Pancreas (tissue), 10 donors: ENCODE data around the gene FRZB. TPM values are rescaled to one million over a fixed set of nuclear protein-coding genes. Genes with fewer than 3 reads are reported as not detected.
A peak's percentile ranks its signal among the peaks of the same experiment; 100 is the strongest.

Experiments
- ATAC-seq, 4 donors: fragments of 200-7000 bp; cut with Tn5 transposase; one replicate each; pipeline versions ENCODE4 v1.8.0 to v1.9.1; 2020; ENCODE audit warnings: mild to moderate bottlenecking in 4 of 4, moderate library complexity in 4 of 4
- DNase-seq, 6 donors: peaks; one replicate each; pipeline ENCODE4 v3.0.0-alpha.2; 2020
- FAIRE-seq: peaks from 2 replicates; lab custom pipeline; 2012; peaks lifted over from hg19 to GRCh38; lab: Jason Lieb, UNC
- H3K27ac ChIP-seq, 4 donors: fragments of 200-600 bp; sonication (generic); 1 replicate in 3 of 4; 2 replicates in 1 of 4; pipeline versions ENCODE4 v1.5.0 to v1.8.0; 2020
- H3K27me3 ChIP-seq, 4 donors: fragments of 200-600 bp; one replicate each; pipeline ENCODE4 v1.8.0; 2021
- H3K36me3 ChIP-seq, 3 donors: fragments of 200-600 bp; sonication (generic) in 1 of 3; one replicate each; pipeline versions ENCODE4 v1.5.0 to v1.8.0; 2020 to 2021
- H3K4me1 ChIP-seq, 3 donors: fragments of 200-600 bp; one replicate each; pipeline ENCODE4 v1.8.0; 2021
- H3K4me3 ChIP-seq, 4 donors: fragments of 200-600 bp; sonication (generic) in 2 of 4; one replicate each; pipeline versions ENCODE4 v1.5.0 to v1.8.0; 2020 to 2021
- H3K9me3 ChIP-seq, 4 donors: fragments of 200-600 bp; one replicate each; pipeline ENCODE4 v1.8.0; 2021
- CTCF ChIP-seq, 4 donors: fragments of 200-600 bp; sonication (generic) in 3 of 4; IDR thresholded peaks; one replicate each; pipeline versions ENCODE4 v1.5.0 to v1.8.0; 2021; ENCODE audit warnings: antibody characterized with exemption in 4 of 4
- WGBS, 2 donors: extraction: QIAGEN DNeasy Blood & Tissue Kit; methylation state at CpG; one replicate each; pipeline ENCODE4 v1.1.7; 2013; 5-methylcytosine and 5-hydroxymethylcytosine counted together
- intact Hi-C, 3 donors: fragments of 100-400 bp; cut with DNase I; formaldehyde crosslinking; loops; one replicate each; pipeline versions ENCODE4 v1.11.1 to v1.14.2; 2022
- polyA plus RNA-seq, 2 donors: library from polyadenylated mRNA; stranded (reverse); fragments of 200-250 nt; gene quantifications; one replicate each; pipeline ENCODE4 v1.2.3, GENCODE V29; 2013
- total RNA-seq, 6 donors: library from RNA; stranded (reverse); fragmentation: NEBNext Ultra II Directional in 4 of 6; extraction: Animal tissue kit (Norgen Biotek cat#: 25700) in 4 of 6; gene quantifications; one replicate each; pipeline versions ENCODE4 v1.2.1 to v1.2.4, GENCODE V29; 2021 to 2023
- donor health status: healthy with polysubstance abuse.
- donor health status: DM: no; HTN: no; CAD: no; lungs with moderate emphysema.
- donor health status: DM: no; HTN: no; CAD: no.
- donor health status: control.
- donor health status: control.
- donor health status: Bipolar disorder and iron deficiency.
- donor health status: DM: yes; HTN: yes; CAD: no.
- donor health status: DM: no; HTN: no; CAD: no.
- donor health status: DM: no; HTN: no; CAD: no.
- donor health status: DM: yes; HTN: yes; CAD: no.

The FRZB gene
- total and polyA plus RNA-seq, 8 donors: 0.35 to 3.5 (median 0.78) TPM

DNA sequence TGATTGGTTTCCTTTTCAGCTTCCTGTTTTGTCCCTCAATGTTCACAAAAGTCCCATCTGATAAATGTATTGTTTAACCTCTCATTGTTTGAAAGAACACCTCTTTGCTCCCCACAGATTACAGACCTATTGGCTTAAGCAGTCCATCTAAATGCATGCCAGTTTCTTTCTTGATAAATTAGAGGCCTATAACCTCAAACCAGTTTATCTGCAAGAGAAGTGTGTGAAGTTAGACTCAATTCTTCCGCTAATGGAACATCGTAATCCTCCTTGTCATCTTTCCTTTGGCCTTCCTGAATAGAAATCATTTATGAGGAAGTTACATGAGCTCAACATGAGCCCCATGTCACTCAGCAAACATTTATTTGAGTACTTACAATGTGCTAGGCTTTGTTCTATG is 74.0 kb downstream of the FRZB start:
- Histone ChIP-seq H3K4me3 (no peak overlapping the region), H3K27me3 (no peaks in the 10 kb centered on the region), H3K27ac (no peak overlapping the region), H3K36me3 (no peaks in the 10 kb centered on the region), H3K4me1 (peaks cover 0 to 3% (median 0%) of the 10 kb centered on the region in 3 donors), H3K9me3 (no peaks in the 10 kb centered on the region)
- ATAC-seq (no peak), DNase-seq (no peak), FAIRE-seq (no peak)
- intact Hi-C loops: no loop called here
- no peak for TF ChIP-seq CTCF (IDR thresholded peaks at IDR 0.05)
- WGBS, 2 donors: 87 to 93% methylated on average over 2 of the region's 2 CpGs

DNA sequence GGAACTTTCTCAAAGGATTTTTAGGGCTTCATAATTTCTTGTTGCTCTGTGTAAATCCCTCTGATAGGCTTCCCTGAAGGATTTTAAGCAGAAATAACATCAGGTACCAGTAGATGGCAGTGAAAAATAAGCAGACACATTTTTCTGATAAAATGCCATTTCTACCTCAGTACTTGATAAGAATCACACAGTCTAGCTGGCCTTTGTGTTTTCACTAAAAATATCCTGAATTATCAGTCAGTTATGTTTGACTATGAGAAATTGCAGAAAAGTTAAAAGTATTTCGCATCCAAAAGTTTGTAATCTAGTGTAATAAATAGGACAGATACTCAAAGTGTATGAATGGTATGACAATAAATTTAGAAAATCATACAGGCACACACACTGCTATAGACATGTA is 81.7 kb downstream of the FRZB start:
- intact Hi-C loops: no loop called here
- WGBS, 2 donors: 35 to 50% methylated on average over 1 of the region's 1 CpG

GRCh38 chr2:182784058-182784706 is 82.3 kb downstream of the FRZB start:
- H3K4me3 ChIP-seq: no peak overlapping the region
- H3K36me3 ChIP-seq: no peaks in the 10 kb centered on the region
- FAIRE-seq (no peak), ATAC-seq (peak in 2 of 4 donors; percentile 47 to 72), DNase-seq (no peak)
- H3K9me3 ChIP-seq: no peaks in the 10 kb centered on the region
- no peak for TF ChIP-seq CTCF (IDR thresholded peaks at IDR 0.05)
- no peaks in the 10 kb centered on the region for H3K27me3 ChIP-seq
- H3K4me1 ChIP-seq: no peaks in the 10 kb centered on the region
- no peak overlapping the region for H3K27ac ChIP-seq
- WGBS, 2 donors: 78 to 83% methylated on average over 4 of the region's 4 CpGs
- intact Hi-C loops: no loop called here

More for the DNA sequence above, 81.7 kb downstream of the FRZB start:
- DNase-seq (no peak), FAIRE-seq (peak; percentile 71), ATAC-seq (peak; percentile 46 to 81 (median 48))
- no peaks in the 10 kb centered on the region for H3K27me3 ChIP-seq
- peak in 3 of 4 donors; percentile 16 to 27 (median 20) for TF ChIP-seq CTCF (IDR thresholded peaks at IDR 0.05)
- no peak overlapping the region for H3K4me3 ChIP-seq
- H3K4me1 ChIP-seq: no peaks in the 10 kb centered on the region
- no peaks in the 10 kb centered on the region for H3K36me3 ChIP-seq
- no peaks in the 10 kb centered on the region for H3K9me3 ChIP-seq
- no peak overlapping the region for H3K27ac ChIP-seq

Other genes with a start within 250 kb of the FRZB start
- gene DNAJC10, start 150.4 kb downstream of the FRZB start, total RNA-seq: 10 to 100 TPM; 49.7 to 87.8 (median 78.2) TPM
- gene DNAJC10, start 150.4 kb downstream of the FRZB start, polyA plus RNA-seq: 10 to 100 TPM; 19.9 to 32.2 TPM
- 10 to 100 TPM; 41.9 to 75.6 (median 44.0) TPM for gene NCKAP1, start 171.8 kb upstream of the FRZB start, total RNA-seq
- 10 to 100 TPM; 16.9 to 39.7 TPM for gene NCKAP1, start 171.8 kb upstream of the FRZB start, polyA plus RNA-seq
- 1 to 10 TPM; 1.3 to 3.8 (median 2.6) TPM for gene DUSP19, start 212.1 kb upstream of the FRZB start, total RNA-seq
- 1 to 10 TPM; 1.0 to 1.1 TPM for gene DUSP19, start 212.1 kb upstream of the FRZB start, polyA plus RNA-seq